GM12878 (cell line): Measurements from ENCODE around the gene CNST. TPM values are rescaled to one million over a fixed set of nuclear protein-coding genes. Genes with fewer than 3 reads are reported as not detected.

Experiments
- ATF2 ChIP-seq: IDR thresholded peaks from 2 replicates; pipeline ENCODE4 v1.6.1; 2012; ENCODE audit warnings: low read length, inconsistent platforms
- BCL3 ChIP-seq: IDR thresholded peaks from 2 replicates; pipeline ENCODE4 v1.6.1; 2011; ENCODE audit warnings: borderline replicate concordance, low read depth, mild to moderate bottlenecking, moderate library complexity, low read length; ENCODE audit not compliant: insufficient read depth, poor library complexity, severe bottlenecking
- CTCF ChIP-seq, 3 experiments: IDR thresholded peaks in 2 of 3; conservative IDR thresholded peaks in 1 of 3; 2 replicates each; pipeline ENCODE4 v1.5.1; 2011; ENCODE audit warnings: low read depth in 3 of 3, low read length in 3 of 3, mild to moderate bottlenecking in 3 of 3, control low read depth in 2 of 3, moderate library complexity in 2 of 3, inconsistent platforms in 1 of 3, mixed read lengths in 1 of 3; ENCODE audit not compliant: control insufficient read depth in 2 of 3, insufficient read depth in 1 of 3; ENCODE audit errors: extremely low read depth in 1 of 3
- CUX1 ChIP-seq: IDR thresholded peaks from 2 replicates; pipeline ENCODE4 v1.6.1; 2012; ENCODE audit warnings: improper control_type of control experiment, low read depth, low read length; ENCODE audit not compliant: insufficient replicate concordance
- EGR1 ChIP-seq, 2 experiments: IDR thresholded peaks; 1 replicate in 1 of 2; 2 replicates in 1 of 2; pipeline ENCODE4 v1.6.1; 2011 to 2012; ENCODE audit warnings: low read depth in 2 of 2, low read length in 2 of 2, borderline replicate concordance in 1 of 2, mild to moderate bottlenecking in 1 of 2, moderate library complexity in 1 of 2
- IKZF1 ChIP-seq: fragments of 450-650 bp; conservative IDR thresholded peaks from 2 replicates; pipeline ENCODE4 v1.6.1; 2017; ENCODE audit warnings: antibody characterized with exemption, mild to moderate bottlenecking
- NR2C2 ChIP-seq: IDR thresholded peaks from 2 replicates; pipeline ENCODE4 v1.6.1; 2011; ENCODE audit warnings: borderline replicate concordance, low read depth; ENCODE audit not compliant: control insufficient read depth, insufficient read length
- PAX8 ChIP-seq: fragments of 450-650 bp; IDR thresholded peaks from 2 replicates; pipeline ENCODE4 v1.6.1; 2017; ENCODE audit warnings: mild to moderate bottlenecking, moderate library complexity
- POLR2A ChIP-seq: IDR thresholded peaks from 2 replicates; pipeline ENCODE4 v1.6.1; 2011; ENCODE audit warnings: low read depth, mild to moderate bottlenecking, low read length
- RB1 ChIP-seq: fragments of 450-650 bp; formaldehyde crosslinking; IDR thresholded peaks from 2 replicates; pipeline ENCODE4 v1.6.1; 2017; ENCODE audit warnings: mild to moderate bottlenecking, borderline replicate concordance
- SKIL ChIP-seq: fragments of 450-650 bp; IDR thresholded peaks from 2 replicates; pipeline ENCODE4 v1.6.1; 2017; ENCODE audit warnings: mild to moderate bottlenecking, low read depth, inconsistent platforms; ENCODE audit not compliant: poor library complexity, severe bottlenecking
- SREBF2 ChIP-seq: IDR thresholded peaks from 2 replicates; pipeline ENCODE4 v1.6.1; 2012; ENCODE audit warnings: mild to moderate bottlenecking, low read length
- SUZ12 ChIP-seq: fragments of 200-600 bp; sonication (generic); IDR thresholded peaks from one replicate; pipeline ENCODE4 v1.6.1; 2018; ENCODE audit warnings: antibody characterized with exemption, mild to moderate bottlenecking; ENCODE audit not compliant: unreplicated experiment
- YY1 ChIP-seq: IDR thresholded peaks from 2 replicates; pipeline ENCODE4 v1.6.1; 2011; ENCODE audit warnings: low read depth, mild to moderate bottlenecking, low read length
- ZSCAN29 ChIP-seq: fragments of 450-650 bp; IDR thresholded peaks from 2 replicates; pipeline ENCODE4 v1.6.1; 2017; ENCODE audit warnings: mild to moderate bottlenecking, moderate library complexity
- ZZZ3 ChIP-seq: IDR thresholded peaks from 2 replicates; pipeline ENCODE4 v1.6.1; 2011; ENCODE audit warnings: low read depth; ENCODE audit not compliant: control insufficient read depth, insufficient read length
- polyA plus RNA-seq, 11 experiments: library from polyadenylated mRNA; depleted of rRNA in 4 of 11; unstranded in 6 of 11; stranded (reverse) in 5 of 11; fragments of >200 nt; fragmentation: Nextera tagmentation in 4 of 11; fragmentation: Illumina TruSeq in 1 of 11; extraction: Ambion mirVana in 4 of 11; extraction: Trizol in 1 of 11; gene quantifications; 1 replicate in 1 of 11; 2 replicates in 10 of 11; pipeline versions ENCODE4 v1.2.1 to v1.2.3, GENCODE V29; 2011 to 2016; ENCODE audit warnings: inconsistent platforms in 2 of 11, missing spikeins in 2 of 11, low read depth in 1 of 11
- total RNA-seq, 4 experiments: library from RNA; depleted of rRNA in 3 of 4; stranded (reverse); fragments of >200 nt in 3 of 4; fragmentation: Illumina TruSeq in 1 of 4; extraction: Trizol in 1 of 4; gene quantifications; 2 replicates each; pipeline versions ENCODE4 v1.2.1 to v1.2.3, GENCODE V29; 2013 to 2021

The CNST gene
- total and polyA plus RNA-seq, 10 of the 15 experiments (the other 5 are each of a cell fraction or from before 2014, with no cell fraction given): 4.8 to 16.2 (median 12.3) TPM

GRCh38 chr1:246689409-246690008, 123.3 kb downstream of the CNST start (continued):
- TF ChIP-seq BCL3 (no peak), POLR2A (no peak), PAX8 (no peak), ATF2 (no peak), NR2C2 (no peak), CUX1 (no peak), RB1 (peak; percentile 76; the same call in 1 of the 2 replicates), YY1 (no peak), SUZ12 (no peak), IKZF1 (peak; percentile 25; the same call in 1 of the 2 replicates), CTCF (IDR thresholded peaks at IDR 0.05 in 2 of 3, conservative IDR thresholded peaks at IDR 0.05 in 1 of 3; ENCODE audit: control insufficient read depth in 2 of 3, extremely low read depth in 1 of 3, insufficient read depth in 1 of 3, low read depth in 3 of 3, low read length in 3 of 3) (peak; percentile 84 to 91 (median 90)), EGR1 (IDR thresholded peaks at IDR 0.05; ENCODE audit: borderline replicate concordance in 1 of 2, low read depth in 2 of 2, low read length in 2 of 2) (no peak), ZSCAN29 (no peak), SKIL (no peak), ZZZ3 (no peak), SREBF2 (no peak)
